GM12878 (cell line): ENCODE results near the gene IL1RAPL1. TPM values are rescaled to one million over a fixed set of nuclear protein-coding genes. Genes with fewer than 3 reads are reported as not detected.

ENCODE experiments used
- ATAC-seq: fragments of 200-7000 bp; cut with Tn5 transposase; 3 replicates; pipeline ENCODE4 v1.9.1; 2020; ENCODE audit warnings: mild to moderate bottlenecking, moderate library complexity
- BruUV-seq: library from RNA; stranded (reverse); fragments of 400-500 nt; replicated peaks from 2 replicates; lab custom pipeline; 2021; lab: Mats Ljungman, UMichigan
- CTCF ChIA-PET: fragments of 300-600 bp; sonication (Branson Sonifier 250); formaldehyde crosslinking; extraction: SDS; loops from one replicate; lab custom pipeline; 2021; ENCODE audit warnings: inconsistent platforms; lab: Yijun Ruan, JAX
- POLR2A ChIA-PET: fragments of 350-600 bp; formaldehyde crosslinking; extraction: SDS; loops from one replicate; lab custom pipeline; 2021; ENCODE audit warnings: inconsistent platforms; lab: Charles Lee
- RAD21 ChIA-PET: fragments of 300-600 bp; sonication (Branson Sonifier 250); formaldehyde crosslinking; loops from one replicate; lab custom pipeline; 2023; ENCODE audit warnings: antibody characterized with exemption; ENCODE audit not compliant: unreplicated experiment; lab: Charles Lee
- SMC1A ChIA-PET: fragments of 300-600 bp; sonication (Branson Sonifier 250); formaldehyde crosslinking; loops from one replicate; lab custom pipeline; 2023; ENCODE audit not compliant: unreplicated experiment, uncharacterized antibody; lab: Charles Lee
- DNase-seq: peaks from one replicate; pipeline ENCODE4 v3.0.0-alpha.2; 2011; ENCODE audit warnings: low read depth, low spot score
- FAIRE-seq: peaks from 3 replicates; lab custom pipeline; 2011; peaks lifted over from hg19 to GRCh38; lab: Jason Lieb, UNC
- H2AFZ ChIP-seq: 2 replicates; pipeline ENCODE4 v1.6.0; 2011; ENCODE audit warnings: low read depth, low read length, control low read depth; ENCODE audit not compliant: control insufficient read depth
- H3K27ac ChIP-seq: 2 replicates; pipeline ENCODE4 v1.5.1; 2011; ENCODE audit warnings: control low read depth; ENCODE audit not compliant: control insufficient read depth, insufficient read depth
- H3K27me3 ChIP-seq, 2 experiments: replicated peaks in 1 of 2; 2 replicates each; pipeline versions ENCODE4 v1.6.0 to v1.6.1; 2011; ENCODE audit warnings: low read length in 1 of 2; ENCODE audit not compliant: control insufficient read depth in 2 of 2, insufficient read depth in 2 of 2
- H3K36me3 ChIP-seq, 2 experiments: 2 replicates each; pipeline ENCODE4 v1.5.1; 2011; ENCODE audit warnings: low read length in 1 of 2; ENCODE audit not compliant: control insufficient read depth in 2 of 2, insufficient read depth in 2 of 2
- H3K4me1 ChIP-seq: 2 replicates; pipeline ENCODE4 v1.6.1; 2011; ENCODE audit warnings: mild to moderate bottlenecking, low read length, moderate library complexity, mixed read lengths; ENCODE audit not compliant: control insufficient read depth, insufficient read depth
- H3K4me2 ChIP-seq: 2 replicates; pipeline ENCODE4 v1.6.0; 2011; ENCODE audit warnings: control low read depth; ENCODE audit not compliant: control insufficient read depth, insufficient read depth
- H3K4me3 ChIP-seq: fragments of 200-600 bp; sonication (generic); 2 replicates; pipeline ENCODE4 v1.5.1; 2016
- H3K79me2 ChIP-seq: 2 replicates; pipeline ENCODE4 v1.6.0; 2011; ENCODE audit warnings: low read length; ENCODE audit not compliant: control insufficient read depth, insufficient read depth
- H3K9ac ChIP-seq: 2 replicates; pipeline ENCODE4 v1.8.0; 2011; ENCODE audit warnings: low read length, control low read depth, mixed read lengths; ENCODE audit not compliant: control insufficient read depth, insufficient read depth
- H3K9me3 ChIP-seq: replicated peaks from 3 replicates; pipeline ENCODE4 v1.5.1; 2011; ENCODE audit warnings: mild to moderate bottlenecking, low read length; ENCODE audit not compliant: control insufficient read depth, insufficient read depth
- H4K20me1 ChIP-seq: 2 replicates; pipeline ENCODE4 v1.6.0; 2011; ENCODE audit not compliant: control insufficient read depth, insufficient read depth
- CHD2 ChIP-seq: IDR thresholded peaks from 2 replicates; pipeline ENCODE4 v1.6.1; 2011; ENCODE audit warnings: low read depth, low read length, improper control_type of control experiment, borderline replicate concordance
- ETV6 ChIP-seq, 2 experiments: fragments of 450-650 bp in 1 of 2; IDR thresholded peaks in 1 of 2; conservative IDR thresholded peaks in 1 of 2; 2 replicates each; pipeline ENCODE4 v1.6.1; 2014; ENCODE audit warnings: antibody characterized with exemption in 1 of 2, borderline replicate concordance in 1 of 2, low read depth in 1 of 2, mild to moderate bottlenecking in 1 of 2, moderate library complexity in 1 of 2
- SMC3 ChIP-seq: IDR thresholded peaks from 2 replicates; pipeline ENCODE4 v1.6.1; 2011; ENCODE audit warnings: low read length, improper control_type of control experiment, borderline replicate concordance
- ZZZ3 ChIP-seq: IDR thresholded peaks from 2 replicates; pipeline ENCODE4 v1.6.1; 2011; ENCODE audit warnings: low read depth; ENCODE audit not compliant: control insufficient read depth, insufficient read length
- WGBS: methylation state at CpG from one replicate; pipeline ENCODE4 v1.1.6; 2016; ENCODE audit warnings: low lambda C conversion rate; ENCODE audit not compliant: insufficient replicate concordance, insufficient coverage; ENCODE audit errors: missing lambda C conversion rate; 5-methylcytosine and 5-hydroxymethylcytosine counted together
- in situ Hi-C: fragments of 300-500 bp; cut with MboI; formaldehyde crosslinking; loops from 9 replicates; pipeline ENCODE4 v1.14.3; 2018; ENCODE audit warnings: mixed read lengths
- intact Hi-C: fragments of 100-400 bp; cut with micrococcal nuclease; formaldehyde crosslinking; loops from one replicate; pipeline ENCODE4 v1.14.2; 2022; ENCODE audit not compliant: unreplicated experiment
- microRNA-seq: library from miRNA; unstranded; fragments of <30 nt; microRNA quantifications from one replicate; pipeline ENCODE4, GENCODE V29; 2018
- polyA plus RNA-seq, 11 experiments: library from polyadenylated mRNA; depleted of rRNA in 4 of 11; unstranded in 6 of 11; stranded (reverse) in 5 of 11; fragments of >200 nt; fragmentation: Nextera tagmentation in 4 of 11; fragmentation: Illumina TruSeq in 1 of 11; extraction: Ambion mirVana in 4 of 11; extraction: Trizol in 1 of 11; gene quantifications; 1 replicate in 1 of 11; 2 replicates in 10 of 11; pipeline versions ENCODE4 v1.2.1 to v1.2.3, GENCODE V29; 2011 to 2016; ENCODE audit warnings: inconsistent platforms in 2 of 11, missing spikeins in 2 of 11, low read depth in 1 of 11
- small RNA-seq: library from RNA; depleted of rRNA; stranded (forward); fragments of <200 nt; gene quantifications from one replicate; pipeline ENCODE3, GENCODE V24; 2014
- total RNA-seq, 4 experiments: library from RNA; depleted of rRNA in 3 of 4; stranded (reverse); fragments of >200 nt in 3 of 4; fragmentation: Illumina TruSeq in 1 of 4; extraction: Trizol in 1 of 4; gene quantifications; 2 replicates each; pipeline versions ENCODE4 v1.2.1 to v1.2.3, GENCODE V29; 2013 to 2021
- TF ChIP-seq, protein P1 (sequence below): fragments of 450-650 bp; IDR thresholded peaks from 2 replicates; pipeline ENCODE4 v1.6.1; 2016; ENCODE audit warnings: mild to moderate bottlenecking, moderate library complexity, borderline replicate concordance

The IL1RAPL1 gene
- total and polyA plus RNA-seq, 10 of the 15 experiments (the other 5 are each of a cell fraction or from before 2014, with no cell fraction given): not detected

DNA sequence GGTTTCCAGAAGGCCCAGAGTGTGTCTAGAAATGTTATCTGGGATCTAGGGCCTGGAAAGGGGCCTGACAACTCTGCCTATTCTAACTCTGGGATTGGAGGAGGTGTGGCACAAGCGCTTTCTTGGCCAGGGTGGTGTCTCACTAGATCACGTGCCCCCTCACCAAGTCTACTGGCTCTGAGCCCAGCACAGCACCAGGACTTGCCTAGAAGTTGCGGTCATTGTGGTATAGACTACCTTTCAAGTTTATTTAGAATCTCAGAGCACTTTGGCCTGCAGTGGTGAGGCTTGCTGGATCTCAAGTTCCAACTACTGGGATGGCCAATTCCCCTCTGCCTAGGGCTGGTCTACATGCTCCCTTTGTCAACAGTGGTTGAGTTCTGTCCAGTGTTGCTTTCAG, 1404.8 kb downstream of the IL1RAPL1 start (continued):
- TF ChIP-seq ETV6 (conservative IDR thresholded peaks at IDR 0.05 in 1 of 2, IDR thresholded peaks at IDR 0.05 in 1 of 2; ENCODE audit: borderline replicate concordance in 1 of 2, low read depth in 1 of 2): no peak

- SMC1A ChIA-PET: no interaction called here
- no peak overlapping the region for H3K4me2 ChIP-seq
- TF ChIP-seq SMC3 (no peak), ZZZ3 (no peak), CHD2 (no peak)
- TF ChIP-seq, protein P1, sequence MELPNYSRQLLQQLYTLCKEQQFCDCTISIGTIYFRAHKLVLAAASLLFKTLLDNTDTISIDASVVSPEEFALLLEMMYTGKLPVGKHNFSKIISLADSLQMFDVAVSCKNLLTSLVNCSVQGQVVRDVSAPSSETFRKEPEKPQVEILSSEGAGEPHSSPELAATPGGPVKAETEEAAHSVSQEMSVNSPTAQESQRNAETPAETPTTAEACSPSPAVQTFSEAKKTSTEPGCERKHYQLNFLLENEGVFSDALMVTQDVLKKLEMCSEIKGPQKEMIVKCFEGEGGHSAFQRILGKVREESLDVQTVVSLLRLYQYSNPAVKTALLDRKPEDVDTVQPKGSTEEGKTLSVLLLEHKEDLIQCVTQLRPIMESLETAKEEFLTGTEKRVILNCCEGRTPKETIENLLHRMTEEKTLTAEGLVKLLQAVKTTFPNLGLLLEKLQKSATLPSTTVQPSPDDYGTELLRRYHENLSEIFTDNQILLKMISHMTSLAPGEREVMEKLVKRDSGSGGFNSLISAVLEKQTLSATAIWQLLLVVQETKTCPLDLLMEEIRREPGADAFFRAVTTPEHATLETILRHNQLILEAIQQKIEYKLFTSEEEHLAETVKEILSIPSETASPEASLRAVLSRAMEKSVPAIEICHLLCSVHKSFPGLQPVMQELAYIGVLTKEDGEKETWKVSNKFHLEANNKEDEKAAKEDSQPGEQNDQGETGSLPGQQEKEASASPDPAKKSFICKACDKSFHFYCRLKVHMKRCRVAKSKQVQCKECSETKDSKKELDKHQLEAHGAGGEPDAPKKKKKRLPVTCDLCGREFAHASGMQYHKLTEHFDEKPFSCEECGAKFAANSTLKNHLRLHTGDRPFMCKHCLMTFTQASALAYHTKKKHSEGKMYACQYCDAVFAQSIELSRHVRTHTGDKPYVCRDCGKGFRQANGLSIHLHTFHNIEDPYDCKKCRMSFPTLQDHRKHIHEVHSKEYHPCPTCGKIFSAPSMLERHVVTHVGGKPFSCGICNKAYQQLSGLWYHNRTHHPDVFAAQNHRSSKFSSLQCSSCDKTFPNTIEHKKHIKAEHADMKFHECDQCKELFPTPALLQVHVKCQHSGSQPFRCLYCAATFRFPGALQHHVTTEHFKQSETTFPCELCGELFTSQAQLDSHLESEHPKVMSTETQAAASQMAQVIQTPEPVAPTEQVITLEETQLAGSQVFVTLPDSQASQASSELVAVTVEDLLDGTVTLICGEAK: no peak
- no peaks in the 10 kb centered on the region for H3K4me1 ChIP-seq
- no TSS peak for BruUV-seq
- no peak overlapping the region for H3K27ac ChIP-seq
- in situ Hi-C loops (no loop called here), intact Hi-C loops (no loop called here)
- CTCF ChIA-PET: no interaction called here
- POLR2A ChIA-PET: no interaction called here
- H4K20me1 ChIP-seq: no peaks in the 10 kb centered on the region
- H3K9me3 ChIP-seq: no peaks in the 10 kb centered on the region
- H3K27me3 ChIP-seq: no peaks in the 10 kb centered on the region
- H3K4me3 ChIP-seq: no peak overlapping the region
- H3K36me3 ChIP-seq: no peaks in the 10 kb centered on the region
- H3K9ac ChIP-seq: no peak overlapping the region
- H2AFZ ChIP-seq: no peak overlapping the region
- ATAC-seq: no peak
- RAD21 ChIA-PET: no interaction called here
- H3K79me2 ChIP-seq: no peaks in the 10 kb centered on the region
- no peak for FAIRE-seq
- WGBS: 5% methylated on average over 1 of the region's 1 CpG
- DNase-seq: no peak
Observed at GRCh38 chrX:30005813-30006212, 1418.6 kb downstream of the IL1RAPL1 start.

Small RNA genes within 50 kb of the gene (microRNA-seq; reads per million reads assigned to microRNA genes)
- gene MIR4666B: not detected

Small RNA genes within 50 kb of the gene (small RNA-seq; reads per million reads assigned to genes)
- gene MIR4666B (not detected), gene RF00284 (not detected), gene RNA5SP500 (9.1 reads per million, percentile 94 among the genes with 10 or more reads in this experiment)
